HG03342 (cell line): ENCODE results near the gene LRP1.
"Not testable (repeated sequence)": the region's sequence is repeated elsewhere in the genome, so short reads cannot be mapped to it uniquely, and the experiment has no call there.

ENCODE experiments used
- ATAC-seq: cut with Tn5 transposase; IDR thresholded peaks from one replicate; pipeline ENCODE4 v1.9.1; 2021; ENCODE audit warnings: mild to moderate bottlenecking, moderate library complexity; ENCODE audit not compliant: unreplicated experiment

The LRP1 gene

GRCh38 chr12:57110104-57111030, 17.9 kb upstream of the LRP1 start:
- peak; percentile 50 for ATAC-seq

- peak; percentile 53 for ATAC-seq
Measured at GRCh38 chr12:57111031-57111734, 17.1 kb upstream of the LRP1 start, which contains the start of gene STAT6. Gene STAT6 (minus strand): TSS chr12:57111362. CDS start chr12:57108278, 3,084 bp downstream.

GRCh38 chr12:57112492-57113294, 15.6 kb upstream of the LRP1 start:
- no peak for ATAC-seq

- ATAC-seq = no peak
Measured at GRCh38 chr12:57116580-57117281, 11.6 kb upstream of the LRP1 start.

GRCh38 chr12:57118711-57119271, 9.5 kb upstream of the LRP1 start:
- no peak for ATAC-seq

- ATAC-seq = no peak
Measured at GRCh38 chr12:57119294-57120085, 8.8 kb upstream of the LRP1 start.

GRCh38 chr12:57120718-57121117, 7.6 kb upstream of the LRP1 start:
- ATAC-seq = not testable (repeated sequence)

- ATAC-seq = no peak
Measured at GRCh38 chr12:57123813-57124212, 4.5 kb upstream of the LRP1 start.

GRCh38 chr12:57124261-57124877, 3.9 kb upstream of the LRP1 start:
- ATAC-seq = no peak

GRCh38 chr12:57126061-57126460, 2.2 kb upstream of the LRP1 start:
- ATAC-seq = no peak

GRCh38 chr12:57126561-57126960, 1.7 kb upstream of the LRP1 start:
- ATAC-seq = no peak

- ATAC-seq = no peak
Measured at GRCh38 chr12:57127101-57127725, 1.1 kb upstream of the LRP1 start.

- no peak for ATAC-seq
Measured at GRCh38 chr12:57128519-57129247, 400 bp downstream of the LRP1 start.

GRCh38 chr12:57129321-57129842, 1.1 kb downstream of the LRP1 start:
- ATAC-seq = no peak

- no peak for ATAC-seq
Measured at GRCh38 chr12:57129889-57130288, 1.6 kb downstream of the LRP1 start.

- no peak for ATAC-seq
Measured at GRCh38 chr12:57130941-57131340, 2.7 kb downstream of the LRP1 start.

- no peak for ATAC-seq
Measured at GRCh38 chr12:57131896-57132744, 3.8 kb downstream of the LRP1 start.
